GM18526 (cell line): ENCODE data around the gene PPP4R4.

Source experiments
- POLR2A ChIP-seq: IDR thresholded peaks from 3 replicates; pipeline ENCODE4 v1.6.1; 2011; ENCODE audit not compliant: insufficient read length; ENCODE audit errors: extremely low read depth

Gene PPP4R4

DNA sequence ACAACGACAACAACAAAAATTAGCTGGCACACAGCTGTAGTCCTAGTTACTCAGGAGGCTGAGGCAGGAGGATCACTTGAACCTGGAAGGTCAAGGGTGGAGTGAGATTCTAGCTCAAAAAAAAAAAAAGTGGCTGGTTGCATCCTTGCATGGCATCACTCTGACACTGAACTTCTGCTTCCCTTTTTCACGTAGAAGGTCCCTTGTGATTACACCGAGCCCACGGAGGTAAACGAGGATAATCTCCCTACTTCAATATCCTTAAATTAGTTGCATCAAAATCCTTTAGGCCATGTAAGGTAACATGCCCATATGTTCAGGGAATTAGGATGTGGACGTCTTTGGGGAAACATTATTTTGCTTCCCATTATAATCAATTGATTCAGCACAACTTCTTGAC lies 4.0 kb upstream of the PPP4R4 start:
- no peak for TF ChIP-seq POLR2A

DNA sequence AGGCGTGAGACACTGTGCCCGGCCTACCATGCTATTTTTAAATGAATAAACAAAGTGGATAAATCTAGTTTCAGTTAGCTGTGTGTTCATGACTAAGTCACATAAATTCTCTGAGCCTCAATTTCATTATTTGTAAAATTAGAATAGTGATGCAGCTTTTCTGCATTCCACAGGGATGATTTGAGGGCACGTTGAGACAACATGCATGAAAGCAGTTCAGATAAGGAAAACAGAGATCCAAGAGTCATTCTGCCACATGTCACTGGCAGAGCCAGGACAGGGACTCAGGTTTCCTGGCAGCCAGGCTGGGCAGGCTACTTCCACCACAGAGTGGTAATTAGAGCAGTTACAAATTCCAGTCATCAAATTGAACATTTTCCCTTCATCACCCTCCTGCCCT lies 2.9 kb upstream of the PPP4R4 start:
- TF ChIP-seq POLR2A = no peak

DNA sequence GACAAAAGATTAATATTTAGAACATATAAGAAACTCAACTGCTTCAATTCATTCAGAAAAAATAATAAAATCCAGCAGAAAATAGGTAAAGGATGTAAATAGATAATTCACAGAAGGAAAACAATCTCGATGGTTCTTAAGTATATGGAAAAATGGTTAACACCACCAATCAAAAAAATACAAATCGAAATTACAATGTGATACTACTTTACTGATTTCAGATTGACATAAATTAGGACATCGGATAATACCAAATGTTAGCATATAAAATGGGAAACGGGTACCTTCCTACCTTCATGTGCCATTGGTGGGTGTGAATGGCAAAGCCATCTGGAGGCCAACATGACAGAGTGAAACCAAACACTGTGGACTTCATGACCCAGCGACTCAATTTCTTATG lies 1.6 kb upstream of the PPP4R4 start:
- no peak for TF ChIP-seq POLR2A

GRCh38 chr14:94173471-94173884 lies 644 bp upstream of the PPP4R4 start:
- TF ChIP-seq POLR2A = no peak

- TF ChIP-seq POLR2A = no peak
Measured at GRCh38 chr14:94174604-94175010, 485 bp downstream of the PPP4R4 start.

- no peak for TF ChIP-seq POLR2A
Measured at GRCh38 chr14:94175011-94175745, 1.1 kb downstream of the PPP4R4 start.

GRCh38 chr14:94175747-94176146 lies 1.6 kb downstream of the PPP4R4 start:
- TF ChIP-seq POLR2A = no peak

DNA sequence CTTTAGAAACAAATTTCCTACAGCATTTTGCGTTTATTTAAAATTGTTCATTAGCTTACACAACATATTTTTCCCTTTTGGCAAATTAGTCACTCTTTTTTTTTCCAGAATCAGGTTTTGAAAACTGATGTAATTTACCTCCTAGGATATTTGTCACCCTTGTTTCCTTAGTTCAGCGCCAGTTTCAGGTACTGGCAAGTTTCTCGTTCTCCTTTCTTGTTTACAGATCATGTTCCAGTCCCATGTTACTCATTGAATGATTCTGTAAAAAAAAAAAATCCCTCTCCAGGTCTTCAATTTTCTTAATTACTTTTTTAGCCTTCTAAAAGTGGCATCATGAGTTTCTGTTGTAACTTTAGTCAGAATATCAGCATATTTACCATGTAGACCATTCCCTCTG lies 2.7 kb downstream of the PPP4R4 start:
- TF ChIP-seq POLR2A = no peak

DNA sequence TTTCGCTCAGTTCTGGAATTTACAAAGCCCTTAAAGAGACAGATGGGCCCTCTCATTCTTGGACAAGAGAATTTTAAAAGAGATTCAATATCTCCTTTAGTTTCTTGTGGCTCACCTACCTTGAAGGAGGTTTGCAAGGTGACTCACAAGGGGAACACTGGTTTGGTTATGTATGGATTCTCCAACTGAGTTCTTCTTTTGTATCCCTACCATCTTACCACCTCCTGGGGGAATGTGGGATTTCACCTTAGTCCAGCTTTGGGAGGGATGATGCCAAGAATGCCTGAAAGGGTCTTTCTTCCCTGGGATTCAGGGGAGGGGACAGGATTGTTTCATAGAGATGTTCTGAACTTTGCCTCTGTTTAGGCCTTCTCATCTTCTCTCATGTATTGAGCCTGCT lies 3.7 kb downstream of the PPP4R4 start:
- TF ChIP-seq POLR2A = no peak

- no peak for TF ChIP-seq POLR2A
Measured at GRCh38 chr14:94179244-94179643, 5.1 kb downstream of the PPP4R4 start.

DNA sequence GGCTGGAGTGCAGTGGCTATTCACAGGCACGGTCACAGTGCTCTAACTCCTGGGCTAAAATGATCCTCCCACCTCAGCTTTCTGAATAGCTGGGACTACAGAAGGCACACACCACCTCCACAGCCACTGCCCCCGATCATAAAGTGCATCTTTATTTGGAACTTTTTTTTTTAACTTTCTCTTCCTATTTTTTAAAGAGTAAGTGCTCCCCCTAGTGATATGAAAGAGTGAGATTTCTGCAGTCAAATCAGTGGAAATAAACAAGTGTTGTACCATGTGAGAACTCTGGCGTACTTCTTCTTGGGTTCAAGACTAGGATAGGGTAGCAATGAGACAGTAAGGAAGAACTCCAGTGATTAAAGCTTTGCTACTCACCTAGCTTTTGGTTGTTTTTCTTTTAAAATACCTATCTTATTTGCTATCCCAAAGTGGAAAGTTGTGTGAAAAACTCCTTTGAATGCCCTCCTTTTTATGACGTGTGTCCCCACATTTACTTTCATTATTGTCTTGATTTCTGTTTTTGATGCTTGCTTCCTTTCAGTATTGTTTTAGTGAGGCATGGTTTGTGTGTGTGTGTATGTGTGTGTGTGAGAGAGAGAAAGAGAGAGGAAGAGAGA lies 6.6 kb downstream of the PPP4R4 start:
- TF ChIP-seq POLR2A = no peak

DNA sequence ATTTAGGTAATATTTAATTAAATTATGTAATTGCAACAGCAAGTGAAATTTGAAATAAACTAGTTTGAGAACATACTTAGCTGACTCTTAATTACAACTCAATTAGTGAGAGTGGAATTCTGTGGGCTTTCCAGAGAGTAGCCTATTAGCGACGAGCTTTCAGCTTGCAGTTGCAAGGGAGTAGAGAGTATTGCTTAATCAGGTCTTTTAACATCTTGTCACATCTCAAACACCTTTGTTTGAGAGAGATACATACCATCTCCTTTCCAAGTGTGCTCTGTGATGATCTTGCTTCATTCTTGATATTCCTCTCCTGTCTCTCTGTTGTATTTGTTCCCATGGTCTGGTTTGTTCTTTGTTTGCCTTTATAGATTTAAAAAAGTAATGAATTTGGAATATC lies 7.7 kb downstream of the PPP4R4 start:
- TF ChIP-seq POLR2A = no peak

GRCh38 chr14:94192536-94192935 lies 18.4 kb downstream of the PPP4R4 start:
- TF ChIP-seq POLR2A = no peak

- no peak for TF ChIP-seq POLR2A
Measured at GRCh38 chr14:94193776-94194175, 19.7 kb downstream of the PPP4R4 start.

GRCh38 chr14:94196057-94196456 lies 21.9 kb downstream of the PPP4R4 start:
- no peak for TF ChIP-seq POLR2A

GRCh38 chr14:94203473-94204210 lies 29.5 kb downstream of the PPP4R4 start:
- TF ChIP-seq POLR2A = no peak
